ENCODE results near the gene SHFL.
A peak's percentile ranks its signal among the peaks of the same experiment; 100 is the strongest.

SHFL gene

DNA sequence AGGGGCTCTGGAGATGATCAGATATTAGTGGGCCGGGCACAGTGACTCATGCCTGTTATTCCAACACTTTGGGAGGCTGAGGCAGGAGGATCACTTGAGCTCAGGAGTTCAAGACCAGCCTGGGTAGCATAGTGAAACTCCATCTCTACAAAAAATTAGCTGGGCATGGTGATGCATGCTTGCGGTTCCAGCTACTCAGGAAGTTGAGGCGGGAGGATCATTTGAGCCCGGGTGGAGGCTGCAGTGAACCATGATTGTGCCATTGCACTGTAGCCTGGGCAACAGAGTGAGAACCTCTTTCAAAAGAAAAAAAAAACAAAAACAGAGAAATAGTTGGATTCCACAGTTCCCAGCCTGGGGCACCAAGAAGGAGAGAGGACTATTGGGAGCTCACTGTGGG, 17.9 kb upstream of the SHFL start:
- Histone ChIP-seq H3K27ac (ENCODE audit: low read length) (no peak overlapping the region), H3K4me3 (ENCODE audit: low read depth in 1 of 2, low read length in 2 of 2) (no peak overlapping the region), H3K27me3 (ENCODE audit: low read depth, low read length) (no peaks in the 10 kb centered on the region), H3K4me1 (ENCODE audit: control insufficient read depth in 1 of 2, insufficient read depth in 2 of 2, low read length in 2 of 2) (no peaks in the 10 kb centered on the region), H3K9me3 (ENCODE audit: control insufficient read depth in 1 of 2, low read length in 2 of 2) (no peaks in the 10 kb centered on the region), H3K36me3 (ENCODE audit: control insufficient read depth in 1 of 2, insufficient read depth in 2 of 2, low read length in 2 of 2) (no peaks in the 10 kb centered on the region)

DNA sequence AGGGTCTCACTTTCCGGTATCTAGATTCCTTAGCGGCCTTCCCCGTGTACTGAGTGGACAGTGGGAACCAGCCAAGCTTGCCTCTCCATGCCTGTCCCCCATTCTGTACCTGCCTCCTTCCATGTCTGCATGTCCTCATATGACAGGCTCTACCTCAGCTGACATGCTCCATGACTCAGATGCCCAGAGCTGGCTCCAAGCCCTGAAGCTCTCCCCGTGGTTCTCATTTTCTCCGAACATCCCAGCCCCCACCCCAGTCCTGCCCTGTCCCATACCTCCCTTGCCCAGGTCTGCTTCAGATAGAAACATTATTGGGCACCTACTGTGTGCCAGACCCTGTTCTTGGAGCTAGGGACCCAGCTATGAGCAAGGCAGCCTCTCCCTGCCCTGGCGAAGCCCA, 17.1 kb upstream of the SHFL start:
- Histone ChIP-seq H3K27ac (ENCODE audit: low read length) (no peak overlapping the region), H3K36me3 (ENCODE audit: control insufficient read depth in 1 of 2, insufficient read depth in 2 of 2, low read length in 2 of 2) (no peaks in the 10 kb centered on the region), H3K27me3 (ENCODE audit: low read depth, low read length) (no peaks in the 10 kb centered on the region), H3K4me3 (ENCODE audit: low read depth in 1 of 2, low read length in 2 of 2) (no peak overlapping the region), H3K9me3 (ENCODE audit: control insufficient read depth in 1 of 2, low read length in 2 of 2) (peaks cover 2 to 3% of the 10 kb centered on the region in 2 donors), H3K4me1 (ENCODE audit: control insufficient read depth in 1 of 2, insufficient read depth in 2 of 2, low read length in 2 of 2) (no peaks in the 10 kb centered on the region)

DNA sequence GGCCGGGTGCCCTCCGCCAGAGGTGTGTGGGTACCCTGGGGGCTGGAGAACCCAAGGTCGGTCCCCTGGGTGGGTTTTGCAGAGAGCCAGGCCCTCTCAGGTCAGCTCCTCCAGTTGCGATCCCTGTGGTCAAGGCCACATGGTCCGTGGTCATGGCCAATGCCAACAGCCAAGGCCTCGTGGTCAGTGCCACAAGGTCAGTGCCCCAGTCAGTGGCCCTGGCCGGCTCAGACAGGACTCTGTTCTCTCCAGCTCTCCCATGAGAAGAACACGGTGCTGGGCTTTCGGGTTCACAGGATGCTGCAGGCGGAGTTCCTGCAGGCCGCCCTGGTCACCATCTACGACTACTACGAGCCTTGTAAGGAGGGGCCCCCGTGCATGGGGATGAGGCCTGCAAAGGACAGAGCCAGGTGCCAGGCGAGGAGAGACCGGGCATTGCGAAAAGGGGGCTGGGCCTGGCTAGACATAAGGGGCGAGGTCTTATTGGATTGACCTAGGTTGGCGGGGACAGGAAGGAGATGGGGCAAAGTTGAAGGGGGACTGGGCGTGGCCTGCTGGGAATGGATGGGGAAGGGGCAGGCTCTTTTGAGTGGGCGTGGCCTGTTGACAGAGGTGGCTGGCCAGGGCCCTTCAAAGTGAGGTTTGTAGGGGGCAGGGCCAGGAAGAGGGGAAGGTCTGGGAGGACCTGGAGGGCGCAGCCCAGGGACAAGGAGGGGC, 15.2 kb upstream of the SHFL start:
- Histone ChIP-seq H3K4me1 (ENCODE audit: control insufficient read depth in 1 of 2, insufficient read depth in 2 of 2, low read length in 2 of 2) (no peaks in the 10 kb centered on the region), H3K27me3 (ENCODE audit: low read depth, low read length) (no peaks in the 10 kb centered on the region), H3K27ac (ENCODE audit: low read length) (no peak overlapping the region), H3K4me3 (ENCODE audit: low read depth in 1 of 2, low read length in 2 of 2) (no peak overlapping the region), H3K36me3 (ENCODE audit: control insufficient read depth in 1 of 2, insufficient read depth in 2 of 2, low read length in 2 of 2) (no peaks in the 10 kb centered on the region), H3K9me3 (ENCODE audit: control insufficient read depth in 1 of 2, low read length in 2 of 2) (peaks cover 5% of the 10 kb centered on the region in 2 donors)

DNA sequence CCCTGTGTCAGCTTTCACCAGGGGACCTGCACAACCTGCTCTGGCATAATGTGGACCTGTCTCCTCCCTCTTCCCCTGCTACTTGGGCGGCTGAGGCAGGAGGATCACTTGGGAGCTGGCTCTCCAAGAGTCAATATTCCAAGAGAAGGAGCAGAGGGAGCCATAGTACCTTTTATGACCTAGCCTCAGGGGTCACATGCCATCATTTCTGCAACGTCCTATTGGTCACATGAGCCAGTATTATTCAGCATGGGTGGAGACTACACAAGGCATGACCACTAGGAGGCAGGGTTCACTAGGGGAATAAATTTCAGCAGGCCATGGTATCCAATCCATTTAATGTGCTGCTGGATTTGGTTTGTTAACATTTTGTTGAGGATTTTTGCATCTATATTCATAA, 12.0 kb upstream of the SHFL start:
- Histone ChIP-seq H3K4me3 (ENCODE audit: low read depth in 1 of 2, low read length in 2 of 2) (no peak overlapping the region), H3K27me3 (ENCODE audit: low read depth, low read length) (no peaks in the 10 kb centered on the region), H3K9me3 (ENCODE audit: control insufficient read depth in 1 of 2, low read length in 2 of 2) (peaks cover 5% of the 10 kb centered on the region in 2 donors), H3K36me3 (ENCODE audit: control insufficient read depth in 1 of 2, insufficient read depth in 2 of 2, low read length in 2 of 2) (no peaks in the 10 kb centered on the region), H3K27ac (ENCODE audit: low read length) (no peak overlapping the region), H3K4me1 (ENCODE audit: control insufficient read depth in 1 of 2, insufficient read depth in 2 of 2, low read length in 2 of 2) (no peaks in the 10 kb centered on the region)

DNA sequence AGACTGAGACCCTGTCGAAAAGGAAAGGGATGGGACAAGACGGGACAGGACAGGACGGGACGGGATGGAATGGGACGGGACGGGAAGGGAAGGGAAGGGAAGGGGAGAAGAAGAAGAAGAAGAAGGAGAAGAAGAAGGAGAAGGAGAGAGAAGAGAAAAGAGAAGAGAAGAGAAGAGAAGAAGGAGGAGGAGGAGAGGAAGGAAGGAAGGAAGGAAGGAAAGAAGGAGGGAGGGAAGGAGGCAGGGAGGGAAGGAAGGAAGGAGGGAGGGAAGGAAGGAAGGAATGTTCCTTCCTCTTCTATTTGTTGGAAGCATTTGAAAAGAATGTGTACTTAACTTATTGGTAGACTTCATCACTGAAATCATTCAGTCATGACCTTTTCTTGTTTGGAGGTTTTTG, 9.6 kb upstream of the SHFL start:
- Histone ChIP-seq H3K4me3 (ENCODE audit: low read depth in 1 of 2, low read length in 2 of 2) (no peak overlapping the region), H3K36me3 (ENCODE audit: control insufficient read depth in 1 of 2, insufficient read depth in 2 of 2, low read length in 2 of 2) (no peaks in the 10 kb centered on the region)

DNA sequence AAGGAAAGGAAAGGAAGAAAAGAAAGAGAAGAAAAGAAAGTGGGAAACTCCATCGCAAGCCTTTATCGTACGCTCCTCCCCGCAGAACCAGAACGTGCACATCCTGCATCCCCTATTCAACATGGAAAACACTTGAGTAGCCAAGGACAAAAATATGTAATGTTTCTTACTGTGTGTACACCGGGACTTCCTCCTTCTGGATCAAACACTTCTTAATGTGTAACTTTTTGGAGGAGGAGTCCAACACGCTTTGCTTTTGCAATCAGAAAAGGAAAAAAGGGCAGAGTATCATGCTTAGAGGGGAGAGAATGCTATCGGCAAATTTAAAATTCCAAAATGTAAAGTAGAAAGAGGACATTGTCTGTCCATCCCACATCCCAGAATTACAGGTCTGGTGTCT, 7.8 kb upstream of the SHFL start:
- no peaks in the 10 kb centered on the region for H3K36me3 ChIP-seq (ENCODE audit: control insufficient read depth in 1 of 2, insufficient read depth in 2 of 2, low read length in 2 of 2)
- H3K4me1 ChIP-seq (ENCODE audit: control insufficient read depth in 1 of 2, insufficient read depth in 2 of 2, low read length in 2 of 2): no peaks in the 10 kb centered on the region
- no peak overlapping the region for H3K27ac ChIP-seq (ENCODE audit: low read length)
- no peak overlapping the region for H3K4me3 ChIP-seq (ENCODE audit: low read depth in 1 of 2, low read length in 2 of 2)
- H3K27me3 ChIP-seq (ENCODE audit: low read depth, low read length): no peaks in the 10 kb centered on the region
- H3K9me3 ChIP-seq (ENCODE audit: control insufficient read depth in 1 of 2, low read length in 2 of 2): peaks cover 5% of the 10 kb centered on the region in 2 donors

More for the DNA sequence above, 9.6 kb upstream of the SHFL start:
- no peaks in the 10 kb centered on the region for H3K4me1 ChIP-seq (ENCODE audit: control insufficient read depth in 1 of 2, insufficient read depth in 2 of 2, low read length in 2 of 2)
- H3K27me3 ChIP-seq (ENCODE audit: low read depth, low read length): no peaks in the 10 kb centered on the region
- no peak overlapping the region for H3K27ac ChIP-seq (ENCODE audit: low read length)
- peaks cover 5% of the 10 kb centered on the region in 2 donors for H3K9me3 ChIP-seq (ENCODE audit: control insufficient read depth in 1 of 2, low read length in 2 of 2)

DNA sequence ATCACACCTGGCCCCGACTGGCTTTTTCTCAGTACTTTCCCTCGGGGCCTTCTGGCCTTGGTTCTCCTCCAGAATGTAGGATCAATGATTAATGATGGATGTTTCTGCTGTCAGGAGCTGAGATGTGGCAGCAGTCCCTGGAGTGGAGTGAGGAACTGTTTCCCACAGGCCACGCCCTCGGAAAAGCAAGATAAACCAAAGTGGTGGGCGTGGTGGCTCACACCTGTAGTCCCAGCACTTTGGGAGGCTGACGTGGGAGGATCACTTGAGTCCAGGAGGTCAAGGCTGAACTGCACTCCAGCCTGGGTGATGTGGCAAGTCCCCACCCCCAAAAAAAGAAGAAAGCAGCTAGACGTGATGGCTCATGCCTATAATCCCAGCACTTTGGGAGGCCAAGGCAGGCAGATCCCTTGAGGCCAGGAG, 7.1 kb upstream of the SHFL start:
- Histone ChIP-seq H3K27me3 (ENCODE audit: low read depth, low read length) (no peaks in the 10 kb centered on the region), H3K36me3 (ENCODE audit: control insufficient read depth in 1 of 2, insufficient read depth in 2 of 2, low read length in 2 of 2) (no peaks in the 10 kb centered on the region), H3K4me1 (ENCODE audit: control insufficient read depth in 1 of 2, insufficient read depth in 2 of 2, low read length in 2 of 2) (no peaks in the 10 kb centered on the region), H3K4me3 (ENCODE audit: low read depth in 1 of 2, low read length in 2 of 2) (no peak overlapping the region), H3K9me3 (ENCODE audit: control insufficient read depth in 1 of 2, low read length in 2 of 2) (peaks cover 3% of the 10 kb centered on the region in 2 donors), H3K27ac (ENCODE audit: low read length) (no peak overlapping the region)

DNA sequence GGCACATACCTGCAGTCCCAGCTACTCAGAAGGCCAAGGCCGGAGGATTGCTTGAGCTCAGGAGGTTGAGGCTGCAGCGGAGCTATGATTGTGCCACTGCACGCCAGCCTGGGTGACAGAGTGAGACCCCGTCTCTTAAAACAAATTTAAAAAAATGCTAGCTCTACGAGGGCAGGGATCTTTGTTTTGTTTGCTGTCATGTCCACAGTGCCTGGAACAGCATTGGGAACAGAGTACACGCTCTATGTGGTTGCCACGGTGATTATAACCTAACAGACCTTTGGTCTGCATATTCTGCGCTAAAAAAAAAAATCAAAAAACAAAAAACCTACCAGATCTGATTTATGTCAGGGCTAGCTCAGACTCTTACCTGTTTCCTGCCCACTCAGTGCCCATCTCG, 2.2 kb upstream of the SHFL start:
- Histone ChIP-seq H3K36me3 (ENCODE audit: control insufficient read depth in 1 of 2, insufficient read depth in 2 of 2, low read length in 2 of 2) (peaks cover 0 to under 1% of the 10 kb centered on the region in 2 donors), H3K4me1 (ENCODE audit: control insufficient read depth in 1 of 2, insufficient read depth in 2 of 2, low read length in 2 of 2) (no peaks in the 10 kb centered on the region), H3K4me3 (ENCODE audit: low read depth in 1 of 2, low read length in 2 of 2) (no peak overlapping the region), H3K9me3 (ENCODE audit: control insufficient read depth in 1 of 2, low read length in 2 of 2) (no peaks in the 10 kb centered on the region), H3K27me3 (ENCODE audit: low read depth, low read length) (no peaks in the 10 kb centered on the region), H3K27ac (ENCODE audit: low read length) (no peak overlapping the region)

DNA sequence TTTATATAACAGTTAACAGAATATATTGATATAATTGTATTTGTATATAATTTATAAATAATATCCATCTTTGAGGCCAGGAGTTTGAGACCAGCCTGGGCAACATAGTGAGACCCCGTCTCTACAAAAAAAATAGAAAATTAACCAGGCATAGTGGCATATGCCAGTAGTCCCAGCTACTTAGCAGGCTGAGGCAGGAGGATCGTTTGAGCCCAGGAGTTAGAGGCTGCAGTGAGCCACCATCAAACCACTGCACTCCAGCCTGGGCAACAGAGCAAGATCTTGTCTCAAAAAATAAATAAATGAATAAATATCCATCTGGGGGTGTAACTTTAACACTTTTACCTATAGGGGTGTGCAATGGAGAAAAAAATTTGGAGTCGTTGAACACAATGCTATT, 1.3 kb upstream of the SHFL start:
- H3K4me1 ChIP-seq (ENCODE audit: control insufficient read depth in 1 of 2, insufficient read depth in 2 of 2, low read length in 2 of 2): no peaks in the 10 kb centered on the region
- H3K36me3 ChIP-seq (ENCODE audit: control insufficient read depth in 1 of 2, insufficient read depth in 2 of 2, low read length in 2 of 2): peaks cover 2 to 10% of the 10 kb centered on the region in 2 donors
- H3K27ac ChIP-seq (ENCODE audit: low read length): no peak overlapping the region
- H3K9me3 ChIP-seq (ENCODE audit: control insufficient read depth in 1 of 2, low read length in 2 of 2): no peaks in the 10 kb centered on the region
- H3K4me3 ChIP-seq (ENCODE audit: low read depth in 1 of 2, low read length in 2 of 2): no peak overlapping the region
- no peaks in the 10 kb centered on the region for H3K27me3 ChIP-seq (ENCODE audit: low read depth, low read length)

DNA sequence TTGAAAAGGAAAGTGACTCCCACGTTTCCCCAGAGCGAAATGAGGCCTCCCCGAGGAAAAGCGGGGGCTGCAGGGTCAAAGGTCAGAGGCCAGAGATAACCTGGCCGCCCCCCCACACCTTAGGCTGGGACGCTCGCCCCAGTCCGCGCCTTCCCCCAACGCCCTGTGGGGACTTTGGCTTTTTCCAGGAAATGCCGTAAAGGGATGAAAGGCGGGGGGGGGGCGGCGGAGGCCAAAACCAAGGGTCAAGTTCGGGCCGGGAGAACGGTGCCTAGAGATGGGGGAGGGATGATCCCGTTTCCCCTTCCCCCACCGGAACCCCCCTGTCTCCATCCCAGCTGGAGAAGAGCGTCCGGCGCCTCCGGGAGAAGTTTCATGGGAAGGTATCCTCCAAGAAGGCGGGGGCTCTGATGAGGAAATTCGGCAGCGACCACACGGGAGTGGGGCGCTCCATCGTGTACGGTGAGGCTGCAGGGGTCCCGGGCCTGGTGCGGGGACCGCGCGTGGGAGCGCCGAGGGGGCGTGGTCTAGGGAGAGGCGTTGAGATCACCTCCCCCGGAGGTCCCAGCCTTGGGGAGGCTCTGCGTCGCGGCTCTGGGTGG, 575 bp downstream of the SHFL start:
- Histone ChIP-seq H3K36me3 (ENCODE audit: control insufficient read depth in 1 of 2, insufficient read depth in 2 of 2, low read length in 2 of 2) (peaks cover 4 to 27% of the 10 kb centered on the region in 2 donors), H3K9me3 (ENCODE audit: control insufficient read depth in 1 of 2, low read length in 2 of 2) (no peaks in the 10 kb centered on the region), H3K4me1 (ENCODE audit: control insufficient read depth in 1 of 2, insufficient read depth in 2 of 2, low read length in 2 of 2) (no peaks in the 10 kb centered on the region), H3K27ac (ENCODE audit: low read length) (peak overlapping the region; percentile 60), H3K4me3 (ENCODE audit: low read depth in 1 of 2, low read length in 2 of 2) (peak overlapping the region; percentile 72 to 95), H3K27me3 (ENCODE audit: low read depth, low read length) (no peaks in the 10 kb centered on the region)

DNA sequence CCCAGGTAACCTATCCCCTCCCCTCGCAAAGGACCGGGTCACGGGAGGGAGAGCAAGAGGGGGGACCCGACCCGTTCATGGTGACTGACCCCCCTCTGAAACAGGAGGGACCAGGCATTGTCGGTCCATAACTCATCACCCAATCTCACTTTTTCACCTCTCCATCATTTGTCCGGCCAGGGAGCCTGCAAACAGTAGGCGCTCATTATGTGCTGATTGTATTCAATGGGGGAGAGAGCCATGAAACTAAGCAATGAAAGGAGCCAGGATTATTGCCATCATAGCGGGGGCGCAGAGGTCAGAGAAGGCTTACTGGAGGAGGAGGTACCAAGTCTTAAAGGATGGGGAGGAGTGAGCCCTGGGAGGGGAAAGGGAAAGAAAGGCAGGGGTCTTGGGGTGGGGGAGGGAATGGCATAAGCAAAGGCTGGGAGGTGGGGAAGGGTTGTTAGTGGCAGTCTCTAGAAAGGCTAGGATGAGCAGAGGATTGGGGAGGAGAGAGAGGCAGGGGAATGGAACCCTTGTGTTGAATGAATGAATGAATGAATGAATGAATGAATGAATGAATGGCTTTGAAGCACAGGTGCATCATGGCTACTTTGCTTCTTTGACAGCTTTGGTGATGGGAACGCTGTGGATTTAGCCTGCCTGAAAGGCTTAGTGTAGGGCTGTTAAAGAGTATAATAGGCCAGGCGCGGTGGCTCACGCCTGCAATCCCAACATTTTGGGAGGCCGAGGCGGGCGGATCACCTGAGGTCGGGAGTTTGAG, 1.4 kb downstream of the SHFL start:
- H3K27ac ChIP-seq (ENCODE audit: low read length): no peak overlapping the region
- peak overlapping the region; percentile 72 to 95 for H3K4me3 ChIP-seq (ENCODE audit: low read depth in 1 of 2, low read length in 2 of 2)

More for the DNA sequence above, 1.4 kb downstream of the SHFL start:
- H3K9me3 ChIP-seq (ENCODE audit: control insufficient read depth in 1 of 2, low read length in 2 of 2): no peaks in the 10 kb centered on the region
- no peaks in the 10 kb centered on the region for H3K4me1 ChIP-seq (ENCODE audit: control insufficient read depth in 1 of 2, insufficient read depth in 2 of 2, low read length in 2 of 2)
- no peaks in the 10 kb centered on the region for H3K27me3 ChIP-seq (ENCODE audit: low read depth, low read length)
- H3K36me3 ChIP-seq (ENCODE audit: control insufficient read depth in 1 of 2, insufficient read depth in 2 of 2, low read length in 2 of 2): peaks cover 4 to 34% of the 10 kb centered on the region in 2 donors

Data from muscle layer of duodenum (tissue), 2 donors.